ENCODE measurements around the gene ANKRD23. TPM values are rescaled to one million over a fixed set of nuclear protein-coding genes. Genes with fewer than 3 reads are reported as not detected.

ANKRD23 gene
- total and polyA plus RNA-seq, 12 donors, result 0.96 to 40.0 (median 14.5) TPM

DNA sequence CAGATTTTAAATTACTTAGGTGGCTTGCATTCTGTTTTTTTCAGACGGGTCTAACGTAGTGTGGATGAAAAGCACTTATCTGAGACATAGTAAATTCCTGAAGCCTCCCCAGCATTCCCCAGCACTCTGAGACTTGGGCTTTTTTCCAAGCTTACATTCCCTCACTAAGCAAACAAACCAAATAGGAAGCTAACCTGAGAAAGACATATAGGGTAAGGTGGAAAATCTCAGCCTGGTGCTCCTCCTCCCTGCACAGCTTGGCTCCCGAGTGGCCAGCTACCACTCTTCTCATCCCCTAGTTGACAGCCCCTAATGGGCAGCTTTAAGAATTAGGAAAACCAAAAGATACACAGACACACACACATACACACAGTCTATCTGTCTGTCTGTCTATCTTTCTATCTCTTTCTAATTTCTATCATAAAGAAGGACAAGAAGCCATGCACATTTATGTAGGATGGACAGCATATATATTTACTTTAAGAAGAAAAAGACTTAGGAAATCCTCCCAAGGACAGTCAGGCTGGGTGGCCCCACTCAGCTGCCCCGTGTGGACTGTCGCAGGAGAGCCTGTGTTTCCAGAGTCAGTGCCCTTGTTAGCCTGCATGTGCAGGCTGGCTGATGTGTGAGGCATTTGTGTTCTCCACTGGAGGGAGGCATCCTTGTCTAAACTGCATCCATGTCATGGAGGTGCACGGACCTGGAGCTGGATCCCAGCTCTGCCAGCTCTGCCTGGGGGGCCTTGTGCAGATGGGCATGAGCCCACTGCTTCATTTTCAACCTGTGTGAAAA, 19.5 kb downstream of the ANKRD23 start:
- Histone ChIP-seq H3K9me3 (no peaks in the 10 kb centered on the region), H3K4me3 (no peak overlapping the region), H3K4me1 (peaks cover 3 to 50% (median 44%) of the 10 kb centered on the region in 9 donors), H3K27ac (no peak overlapping the region), H3K36me3 (peaks cover 0 to 72% (median 37%) of the 10 kb centered on the region in 9 donors), H3K27me3 (no peaks in the 10 kb centered on the region)
- ATAC-seq, result no peak
- intact Hi-C loops (cut with DNase I), result no loop called here
- WGBS, 2 donors, result 48 to 68% methylated on average over 6 of the region's 6 CpGs
- TF ChIP-seq, protein P1, sequence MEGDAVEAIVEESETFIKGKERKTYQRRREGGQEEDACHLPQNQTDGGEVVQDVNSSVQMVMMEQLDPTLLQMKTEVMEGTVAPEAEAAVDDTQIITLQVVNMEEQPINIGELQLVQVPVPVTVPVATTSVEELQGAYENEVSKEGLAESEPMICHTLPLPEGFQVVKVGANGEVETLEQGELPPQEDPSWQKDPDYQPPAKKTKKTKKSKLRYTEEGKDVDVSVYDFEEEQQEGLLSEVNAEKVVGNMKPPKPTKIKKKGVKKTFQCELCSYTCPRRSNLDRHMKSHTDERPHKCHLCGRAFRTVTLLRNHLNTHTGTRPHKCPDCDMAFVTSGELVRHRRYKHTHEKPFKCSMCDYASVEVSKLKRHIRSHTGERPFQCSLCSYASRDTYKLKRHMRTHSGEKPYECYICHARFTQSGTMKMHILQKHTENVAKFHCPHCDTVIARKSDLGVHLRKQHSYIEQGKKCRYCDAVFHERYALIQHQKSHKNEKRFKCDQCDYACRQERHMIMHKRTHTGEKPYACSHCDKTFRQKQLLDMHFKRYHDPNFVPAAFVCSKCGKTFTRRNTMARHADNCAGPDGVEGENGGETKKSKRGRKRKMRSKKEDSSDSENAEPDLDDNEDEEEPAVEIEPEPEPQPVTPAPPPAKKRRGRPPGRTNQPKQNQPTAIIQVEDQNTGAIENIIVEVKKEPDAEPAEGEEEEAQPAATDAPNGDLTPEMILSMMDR (IDR thresholded peaks at IDR 0.05), result no peak
- no peak for DNase-seq

DNA sequence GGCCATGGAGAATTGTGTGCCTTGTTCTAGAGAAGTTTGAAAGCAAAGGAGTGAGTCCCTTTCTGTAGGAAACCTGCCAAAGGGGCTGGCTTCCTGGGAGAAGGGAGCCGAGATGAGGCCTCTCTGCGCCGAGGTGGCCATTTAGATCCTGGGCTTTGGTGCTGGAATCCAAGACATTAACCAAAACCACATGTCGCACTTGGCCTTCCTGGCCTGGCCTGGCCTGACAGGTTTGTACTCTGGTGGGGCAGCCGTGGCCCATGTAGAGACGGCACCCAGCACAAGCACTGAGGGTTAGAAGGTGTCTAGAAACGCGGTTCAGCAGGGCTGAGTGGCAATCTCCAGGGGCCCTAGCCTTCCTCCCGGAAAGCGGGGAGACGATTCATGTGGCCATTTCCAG, 20.6 kb downstream of the ANKRD23 start:
- Histone ChIP-seq H3K27me3 (no peaks in the 10 kb centered on the region), H3K9me3 (no peaks in the 10 kb centered on the region), H3K4me3 (no peak overlapping the region), H3K4me1 (peaks cover 12 to 61% (median 55%) of the 10 kb centered on the region in 9 donors), H3K36me3 (peaks cover 0 to 62% (median 26%) of the 10 kb centered on the region in 9 donors), H3K27ac (peak overlapping the region in 1 of 10 donors; percentile 41)
- ATAC-seq (no peak), DNase-seq (no peak)
- WGBS, 2 donors, result 72 to 75% methylated on average over 11 of the region's 11 CpGs
- intact Hi-C loops (cut with DNase I), result no loop called here
- TF ChIP-seq, protein P1 (IDR thresholded peaks at IDR 0.05), result no peak

DNA sequence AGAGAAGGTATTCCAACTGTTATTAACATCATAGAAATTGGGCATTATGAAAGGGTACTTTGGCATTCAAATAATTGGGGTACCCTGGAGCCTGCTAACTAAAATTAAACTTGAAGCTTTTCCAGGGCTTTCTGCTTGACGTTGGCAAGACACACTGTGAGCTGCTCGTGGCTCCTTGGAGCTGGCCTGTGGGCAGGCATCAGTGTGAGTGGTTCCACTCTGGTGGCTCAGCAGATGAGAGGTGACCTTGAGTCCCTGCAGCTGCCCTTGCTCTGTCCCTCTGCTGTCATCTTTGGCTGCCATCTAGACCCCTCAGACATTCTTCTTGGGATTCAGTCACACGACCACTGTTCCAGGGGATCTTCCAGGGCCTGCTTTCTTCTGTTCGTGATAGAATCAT, 21.0 kb downstream of the ANKRD23 start:
- no peak for DNase-seq
- no peaks in the 10 kb centered on the region for H3K9me3 ChIP-seq
- 49% methylated on average over 4 of the region's 4 CpGs for WGBS, 2 donors
- no peaks in the 10 kb centered on the region for H3K27me3 ChIP-seq
- peaks cover 15 to 65% (median 59%) of the 10 kb centered on the region in 9 donors for H3K4me1 ChIP-seq
- no peak overlapping the region for H3K4me3 ChIP-seq
- intact Hi-C loops (cut with DNase I), result no loop called here
- peak overlapping the region in 1 of 10 donors; percentile 41 for H3K27ac ChIP-seq
- no peak for ATAC-seq
- TF ChIP-seq, protein P1 (IDR thresholded peaks at IDR 0.05), result no peak
- peaks cover 0 to 58% (median 22%) of the 10 kb centered on the region in 9 donors for H3K36me3 ChIP-seq

DNA sequence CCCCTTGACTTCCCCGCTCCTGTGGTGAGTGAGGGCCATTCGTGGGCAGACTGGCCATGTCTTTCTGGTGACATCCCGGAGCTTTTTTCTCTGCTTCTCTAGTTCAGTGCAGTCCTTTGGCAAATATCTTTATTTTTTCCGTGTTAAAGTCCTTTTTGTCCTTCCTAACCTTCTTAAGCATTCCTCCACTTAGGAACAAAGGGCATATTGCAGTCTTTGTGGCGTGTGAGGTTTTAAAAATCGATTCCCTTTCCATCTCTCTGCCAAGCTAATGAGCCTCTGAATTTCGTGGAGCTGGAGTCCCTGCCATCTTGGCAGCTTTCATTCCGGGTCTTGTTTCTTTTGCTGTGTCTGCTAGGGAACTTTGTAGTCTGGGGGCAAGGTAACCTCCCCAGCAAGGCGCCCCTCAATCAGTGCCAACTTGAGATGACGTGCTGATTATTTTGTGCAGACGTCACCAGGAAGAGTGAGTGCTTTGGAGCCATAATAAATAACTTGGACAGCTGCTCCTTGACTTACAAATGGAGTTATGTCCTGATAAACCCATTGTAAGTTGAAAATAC, 22.6 kb downstream of the ANKRD23 start:
- H3K27me3 ChIP-seq, result no peaks in the 10 kb centered on the region
- H3K9me3 ChIP-seq, result no peaks in the 10 kb centered on the region
- no peak overlapping the region for H3K4me3 ChIP-seq
- DNase-seq (no peak), ATAC-seq (no peak)
- intact Hi-C loops (cut with DNase I), result no loop called here
- TF ChIP-seq, protein P1 (IDR thresholded peaks at IDR 0.05), result no peak
- 76 to 78% methylated on average over 11 of the region's 11 CpGs for WGBS, 2 donors
- peaks cover 21 to 74% (median 66%) of the 10 kb centered on the region in 9 donors for H3K4me1 ChIP-seq
- peaks cover 0 to 44% (median 6%) of the 10 kb centered on the region in 9 donors for H3K36me3 ChIP-seq
- no peak overlapping the region for H3K27ac ChIP-seq
